HEK293 (cell line): ENCODE data around the gene APLNR.

ENCODE experiments used
- CTCF ChIP-seq: fragments of 450-650 bp; formaldehyde crosslinking; IDR thresholded peaks from 2 replicates; pipeline ENCODE4 v1.5.1; 2016; ENCODE audit warnings: missing biosample characterization, missing genetic modification characterization
- REST ChIP-seq: fragments of 450-650 bp; formaldehyde crosslinking; IDR thresholded peaks from 2 replicates; pipeline ENCODE4 v1.5.1; 2016; ENCODE audit warnings: missing biosample characterization, missing genetic modification characterization
- ZBTB49 ChIP-seq: fragments of 450-650 bp; formaldehyde crosslinking; IDR thresholded peaks from 2 replicates; pipeline ENCODE4 v1.5.1; 2016; ENCODE audit warnings: missing biosample characterization, missing genetic modification characterization, low read depth
- ZBTB6 ChIP-seq: fragments of 450-650 bp; formaldehyde crosslinking; IDR thresholded peaks from 2 replicates; pipeline ENCODE4 v1.5.1; 2017; ENCODE audit warnings: missing biosample characterization, missing genetic modification characterization
- ZNF138 ChIP-seq: fragments of 450-650 bp; formaldehyde crosslinking; IDR thresholded peaks from 2 replicates; pipeline ENCODE4 v1.5.1; 2016; ENCODE audit warnings: missing biosample characterization, missing genetic modification characterization, borderline replicate concordance
- ZNF529 ChIP-seq: fragments of 450-650 bp; formaldehyde crosslinking; IDR thresholded peaks from 2 replicates; pipeline ENCODE4 v1.5.1; 2017; ENCODE audit warnings: missing genetic modification characterization, missing biosample characterization; ENCODE audit not compliant: insufficient replicate concordance
- ZNF580 ChIP-seq: fragments of 450-650 bp; formaldehyde crosslinking; IDR thresholded peaks from 2 replicates; pipeline ENCODE4 v1.5.1; 2016; ENCODE audit warnings: missing biosample characterization, missing genetic modification characterization
- ZNF658 ChIP-seq: fragments of 450-650 bp; formaldehyde crosslinking; IDR thresholded peaks from 2 replicates; pipeline ENCODE4; 2016; ENCODE audit warnings: missing biosample characterization, missing genetic modification characterization
- ZNF830 ChIP-seq: fragments of 450-650 bp; IDR thresholded peaks from 2 replicates; pipeline ENCODE4 v1.5.0; 2018; ENCODE audit warnings: missing biosample characterization, missing genetic modification characterization, low read depth, mild to moderate bottlenecking, moderate library complexity
- ZXDB ChIP-seq: fragments of 450-650 bp; formaldehyde crosslinking; IDR thresholded peaks from 2 replicates; pipeline ENCODE4 v1.5.1; 2016; ENCODE audit warnings: missing biosample characterization, missing genetic modification characterization

GRCh38 chr11:57210781-57211180 is 26.3 kb downstream of the APLNR start:
- no peak for TF ChIP-seq CTCF (tag by site-specific recombination)
- TF ChIP-seq ZNF830 (tag by site-specific recombination), result no peak
- no peak for TF ChIP-seq ZNF529 (tag by site-specific recombination)
- no peak for TF ChIP-seq ZNF138 (tag by site-specific recombination)
- TF ChIP-seq ZBTB6 (tag by site-specific recombination), result no peak
- no peak for TF ChIP-seq ZXDB (tag by site-specific recombination)
- no peak for TF ChIP-seq ZNF580 (tag by site-specific recombination)
- TF ChIP-seq REST (tag by site-specific recombination), result no peak
- TF ChIP-seq ZNF658, result no peak
- TF ChIP-seq ZBTB49 (tag by site-specific recombination), result no peak
